ENCODE measurements around the gene CCDC43.

CCDC43 gene

DNA sequence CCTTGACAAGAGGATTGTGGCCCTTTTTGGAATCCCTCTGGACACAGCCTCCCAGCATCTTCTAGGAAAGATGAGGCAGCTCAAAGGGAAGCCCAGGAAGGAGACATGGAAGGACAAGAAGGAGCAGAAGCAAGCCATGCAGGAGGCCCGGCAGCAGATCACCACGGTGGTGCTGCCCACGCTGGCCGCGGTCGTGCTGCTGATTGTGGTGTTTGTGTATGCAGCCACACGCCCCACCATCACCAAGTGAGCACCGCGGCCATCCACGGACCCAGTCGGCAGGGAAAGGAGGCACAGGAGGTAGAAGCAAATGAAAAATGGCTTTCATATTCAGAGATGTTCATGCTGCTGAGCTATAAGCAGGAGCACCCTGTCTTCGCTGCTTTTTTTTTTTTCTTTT, 44.2 kb downstream of the CCDC43 start:
- Histone ChIP-seq H2BK5ac (ENCODE audit: low read depth, low read length, poor library complexity) (no peak overlapping the region), H4K8ac (ENCODE audit: low read depth, low read length) (no peak overlapping the region), H3K9ac (ENCODE audit: low read length) (no peak overlapping the region), H3K14ac (ENCODE audit: low read length) (no peak overlapping the region), H3K36me3 (ENCODE audit: control insufficient read depth in 1 of 2, insufficient read depth in 2 of 2, low read length in 2 of 2) (no peaks in the 10 kb centered on the region), H2AK5ac (ENCODE audit: low read length) (no peak overlapping the region), H2AFZ (ENCODE audit: insufficient read depth, low read length, poor library complexity) (no peak overlapping the region), H3K9me3 (ENCODE audit: insufficient read depth, low read depth, low read length) (no peaks in the 10 kb centered on the region), H3K79me2 (ENCODE audit: control insufficient read depth, insufficient read depth, low read length, poor library complexity) (no peaks in the 10 kb centered on the region), H3K4me1 (ENCODE audit: control insufficient read depth in 1 of 2, insufficient read depth in 2 of 2, low read length in 2 of 2) (no peaks in the 10 kb centered on the region), H3K4me3 (ENCODE audit: low read depth, low read length) (no peak overlapping the region), H3K23ac (ENCODE audit: low read length) (no peak overlapping the region), H3K4me2 (ENCODE audit: low read length) (no peak overlapping the region), H4K91ac (ENCODE audit: low read depth, low read length) (no peak overlapping the region), H4K12ac (ENCODE audit: low read depth, low read length) (no peak overlapping the region), H3K18ac (ENCODE audit: low read length) (no peak overlapping the region), H2BK12ac (ENCODE audit: low read length) (no peak overlapping the region), H3K27ac (ENCODE audit: low read depth, low read length) (no peak overlapping the region), H3K27me3 (ENCODE audit: insufficient read depth, low read length) (no peaks in the 10 kb centered on the region), H3K4ac (ENCODE audit: low read depth, low read length) (no peak overlapping the region), H3K79me1 (ENCODE audit: low read length) (no peaks in the 10 kb centered on the region), H2BK120ac (ENCODE audit: insufficient read depth, low read length, poor library complexity) (no peak overlapping the region)
- no peak for DNase-seq
- WGBS (ENCODE audit: extremely low coverage, insufficient coverage, insufficient read length), result no CpG with 5 or more reads among the region's 12 CpGs

- Histone ChIP-seq H3K79me1 (ENCODE audit: low read length) (no peaks in the 10 kb centered on the region), H4K91ac (ENCODE audit: low read depth, low read length) (no peak overlapping the region), H2BK5ac (ENCODE audit: low read depth, low read length, poor library complexity) (no peak overlapping the region), H2BK12ac (ENCODE audit: low read length) (no peak overlapping the region), H3K79me2 (ENCODE audit: control insufficient read depth, insufficient read depth, low read length, poor library complexity) (no peaks in the 10 kb centered on the region), H3K27me3 (ENCODE audit: insufficient read depth, low read length) (no peaks in the 10 kb centered on the region), H3K9ac (ENCODE audit: low read length) (no peak overlapping the region), H3K36me3 (ENCODE audit: control insufficient read depth in 1 of 2, insufficient read depth in 2 of 2, low read length in 2 of 2) (no peaks in the 10 kb centered on the region), H3K14ac (ENCODE audit: low read length) (no peak overlapping the region), H3K23ac (ENCODE audit: low read length) (no peak overlapping the region), H3K4me1 (ENCODE audit: control insufficient read depth in 1 of 2, insufficient read depth in 2 of 2, low read length in 2 of 2) (no peaks in the 10 kb centered on the region), H3K4me2 (ENCODE audit: low read length) (no peak overlapping the region), H3K27ac (ENCODE audit: low read depth, low read length) (no peak overlapping the region), H2AK5ac (ENCODE audit: low read length) (no peak overlapping the region), H4K12ac (ENCODE audit: low read depth, low read length) (no peak overlapping the region), H2BK120ac (ENCODE audit: insufficient read depth, low read length, poor library complexity) (no peak overlapping the region), H3K9me3 (ENCODE audit: insufficient read depth, low read depth, low read length) (no peaks in the 10 kb centered on the region), H2AFZ (ENCODE audit: insufficient read depth, low read length, poor library complexity) (no peak overlapping the region), H3K4ac (ENCODE audit: low read depth, low read length) (no peak overlapping the region), H3K18ac (ENCODE audit: low read length) (no peak overlapping the region), H3K4me3 (ENCODE audit: low read depth, low read length) (no peak overlapping the region), H4K8ac (ENCODE audit: low read depth, low read length) (no peak overlapping the region)
- no CpG with 5 or more reads among the region's 7 CpGs for WGBS (ENCODE audit: extremely low coverage, insufficient coverage, insufficient read length)
- DNase-seq, result no peak
These were observed 46.7 kb downstream of the CCDC43 start for GRCh38 chr17:44642834-44643233.

DNA sequence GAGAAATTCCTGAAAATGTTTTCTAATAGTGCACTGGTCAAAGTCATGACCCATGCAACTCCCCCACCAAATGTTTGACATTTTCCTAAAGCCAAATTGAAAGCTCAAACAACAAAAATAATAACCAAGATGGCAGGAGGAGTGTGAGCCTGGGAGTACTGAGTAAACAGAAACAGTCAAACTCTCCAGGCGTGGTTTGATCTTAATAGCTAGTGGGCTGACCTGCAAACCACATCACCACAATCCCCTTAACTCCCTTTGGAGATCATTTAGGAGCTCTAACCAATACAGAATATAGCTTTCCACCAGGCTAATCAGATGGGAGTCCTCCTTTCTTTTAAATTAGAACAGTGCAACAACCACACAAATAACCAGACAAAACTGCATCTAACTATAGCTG, 52.5 kb downstream of the CCDC43 start:
- Histone ChIP-seq H3K4me2 (ENCODE audit: low read length) (no peak overlapping the region), H4K91ac (ENCODE audit: low read depth, low read length) (no peak overlapping the region), H3K27me3 (ENCODE audit: insufficient read depth, low read length) (no peaks in the 10 kb centered on the region), H4K12ac (ENCODE audit: low read depth, low read length) (no peak overlapping the region), H2BK120ac (ENCODE audit: insufficient read depth, low read length, poor library complexity) (no peak overlapping the region), H3K4ac (ENCODE audit: low read depth, low read length) (no peak overlapping the region), H3K9ac (ENCODE audit: low read length) (no peak overlapping the region), H3K79me2 (ENCODE audit: control insufficient read depth, insufficient read depth, low read length, poor library complexity) (no peaks in the 10 kb centered on the region), H3K79me1 (ENCODE audit: low read length) (peaks cover 2% of the 10 kb centered on the region), H3K18ac (ENCODE audit: low read length) (no peak overlapping the region), H2AFZ (ENCODE audit: insufficient read depth, low read length, poor library complexity) (no peak overlapping the region), H3K27ac (ENCODE audit: low read depth, low read length) (no peak overlapping the region), H3K9me3 (ENCODE audit: insufficient read depth, low read depth, low read length) (no peaks in the 10 kb centered on the region), H3K4me1 (ENCODE audit: control insufficient read depth in 1 of 2, insufficient read depth in 2 of 2, low read length in 2 of 2) (no peaks in the 10 kb centered on the region), H3K23ac (ENCODE audit: low read length) (no peak overlapping the region), H3K4me3 (ENCODE audit: low read depth, low read length) (no peak overlapping the region), H3K14ac (ENCODE audit: low read length) (no peak overlapping the region), H3K36me3 (ENCODE audit: control insufficient read depth in 1 of 2, insufficient read depth in 2 of 2, low read length in 2 of 2) (no peaks in the 10 kb centered on the region), H2AK5ac (ENCODE audit: low read length) (no peak overlapping the region), H4K8ac (ENCODE audit: low read depth, low read length) (no peak overlapping the region), H2BK12ac (ENCODE audit: low read length) (no peak overlapping the region), H2BK5ac (ENCODE audit: low read depth, low read length, poor library complexity) (no peak overlapping the region)
- no peak for DNase-seq
- WGBS (ENCODE audit: extremely low coverage, insufficient coverage, insufficient read length), result no CpG with 5 or more reads among the region's 1 CpG

GRCh38 chr17:44636562-44636961, 53.0 kb downstream of the CCDC43 start:
- no peak overlapping the region for H2BK12ac ChIP-seq (ENCODE audit: low read length)
- H3K18ac ChIP-seq (ENCODE audit: low read length), result no peak overlapping the region
- H3K27ac ChIP-seq (ENCODE audit: low read depth, low read length), result no peak overlapping the region
- H2BK5ac ChIP-seq (ENCODE audit: low read depth, low read length, poor library complexity), result no peak overlapping the region
- H4K8ac ChIP-seq (ENCODE audit: low read depth, low read length), result no peak overlapping the region
- H3K9me3 ChIP-seq (ENCODE audit: insufficient read depth, low read depth, low read length), result no peaks in the 10 kb centered on the region
- no peak overlapping the region for H3K14ac ChIP-seq (ENCODE audit: low read length)
- no CpG with 5 or more reads among the region's 1 CpG for WGBS (ENCODE audit: extremely low coverage, insufficient coverage, insufficient read length)
- no peak overlapping the region for H3K4ac ChIP-seq (ENCODE audit: low read depth, low read length)
- H3K36me3 ChIP-seq (ENCODE audit: control insufficient read depth in 1 of 2, insufficient read depth in 2 of 2, low read length in 2 of 2), result no peaks in the 10 kb centered on the region
- peaks cover 2% of the 10 kb centered on the region for H3K79me1 ChIP-seq (ENCODE audit: low read length)
- no peak overlapping the region for H3K4me2 ChIP-seq (ENCODE audit: low read length)
- no peaks in the 10 kb centered on the region for H3K79me2 ChIP-seq (ENCODE audit: control insufficient read depth, insufficient read depth, low read length, poor library complexity)
- H4K91ac ChIP-seq (ENCODE audit: low read depth, low read length), result no peak overlapping the region
- no peak overlapping the region for H2AK5ac ChIP-seq (ENCODE audit: low read length)
- no peaks in the 10 kb centered on the region for H3K4me1 ChIP-seq (ENCODE audit: control insufficient read depth in 1 of 2, insufficient read depth in 2 of 2, low read length in 2 of 2)
- H3K4me3 ChIP-seq (ENCODE audit: low read depth, low read length), result no peak overlapping the region
- H3K27me3 ChIP-seq (ENCODE audit: insufficient read depth, low read length), result no peaks in the 10 kb centered on the region
- H3K9ac ChIP-seq (ENCODE audit: low read length), result no peak overlapping the region
- no peak overlapping the region for H3K23ac ChIP-seq (ENCODE audit: low read length)
- DNase-seq, result peak in 1 of 2 donors; percentile 64
- H4K12ac ChIP-seq (ENCODE audit: low read depth, low read length), result no peak overlapping the region
- H2BK120ac ChIP-seq (ENCODE audit: insufficient read depth, low read length, poor library complexity), result no peak overlapping the region
- H2AFZ ChIP-seq (ENCODE audit: insufficient read depth, low read length, poor library complexity), result no peak overlapping the region

Data from trophoblast cell (in vitro differentiated cells and primary cell).